Measurements from ENCODE around the gene GALNT18.

Gene GALNT18

DNA sequence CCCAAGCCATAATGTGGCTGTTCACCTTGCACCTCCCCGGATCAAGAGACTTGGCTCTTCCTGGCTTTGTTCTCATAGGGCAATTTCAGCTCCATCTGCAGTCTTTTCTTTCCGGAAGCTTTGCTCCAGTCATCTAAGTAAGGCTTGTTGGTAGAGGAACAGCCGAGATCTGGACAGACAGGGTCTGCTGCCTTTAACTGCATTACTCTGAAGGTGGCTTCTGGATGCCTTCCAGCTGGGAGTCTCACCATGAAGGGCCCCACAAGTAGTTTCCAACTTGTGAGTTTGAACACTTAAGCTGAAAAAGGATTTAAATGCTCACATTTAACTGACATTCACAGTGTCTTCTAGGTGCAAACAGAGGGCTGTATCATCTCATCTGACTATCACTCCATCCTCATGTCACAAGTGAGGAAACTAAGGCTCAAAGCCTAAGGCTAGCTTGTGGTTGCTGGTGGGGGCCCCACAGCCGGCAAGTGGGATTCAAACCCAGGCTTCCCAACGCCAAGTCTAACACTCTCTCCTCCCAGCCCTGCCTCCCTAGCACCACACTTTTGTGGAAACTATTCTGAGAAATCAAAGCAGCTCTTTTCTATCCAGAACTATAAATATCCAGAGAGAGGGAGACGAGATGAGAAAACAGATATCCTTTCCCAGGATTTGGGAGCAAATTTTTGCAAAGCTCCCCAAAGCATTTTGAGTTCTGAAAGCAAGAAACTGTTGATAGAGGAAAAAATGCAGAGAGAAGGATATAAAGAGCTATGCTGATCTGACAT lies 58.4 kb downstream of the GALNT18 start:
- DNase-seq, result no peak

DNA sequence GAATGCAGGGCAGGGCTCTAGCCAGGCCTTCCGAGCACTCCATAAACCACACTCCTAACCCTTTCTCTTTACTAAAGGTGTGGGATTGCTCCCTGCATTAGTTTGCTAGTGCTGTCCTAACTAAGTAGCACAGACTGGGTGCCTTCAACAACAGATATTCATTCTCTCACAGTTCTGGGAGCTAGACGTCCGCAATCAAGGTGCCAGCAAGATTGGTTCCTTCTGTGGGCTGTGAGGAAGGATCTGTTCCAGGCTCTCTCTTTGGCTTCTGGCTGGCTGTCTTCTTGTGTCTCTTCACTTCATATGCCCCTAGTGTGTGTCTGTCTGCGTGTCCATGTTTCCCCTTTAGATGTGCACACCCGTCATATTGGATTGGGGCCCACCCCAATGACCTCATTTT lies 59.8 kb downstream of the GALNT18 start:
- DNase-seq, result no peak

DNA sequence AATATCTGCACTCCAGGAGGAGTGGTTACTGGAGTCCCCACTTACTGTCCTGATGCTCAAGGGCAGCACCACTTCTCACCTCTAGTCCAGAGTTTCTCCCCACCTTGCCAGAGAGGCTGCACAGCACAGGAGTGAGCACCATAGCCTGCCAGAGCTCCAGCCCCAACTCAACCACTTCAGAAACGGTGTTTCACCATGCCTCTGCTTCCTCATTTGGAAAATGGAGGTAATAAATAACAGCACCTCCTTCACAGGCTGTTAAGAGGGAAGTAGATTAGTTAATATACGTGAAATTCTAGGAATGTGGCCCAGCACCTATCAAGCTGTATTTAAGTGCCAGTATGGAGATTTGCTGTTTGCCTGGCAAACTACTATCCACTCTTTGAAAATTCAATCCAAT lies 63.0 kb downstream of the GALNT18 start:
- no peak for DNase-seq

DNA sequence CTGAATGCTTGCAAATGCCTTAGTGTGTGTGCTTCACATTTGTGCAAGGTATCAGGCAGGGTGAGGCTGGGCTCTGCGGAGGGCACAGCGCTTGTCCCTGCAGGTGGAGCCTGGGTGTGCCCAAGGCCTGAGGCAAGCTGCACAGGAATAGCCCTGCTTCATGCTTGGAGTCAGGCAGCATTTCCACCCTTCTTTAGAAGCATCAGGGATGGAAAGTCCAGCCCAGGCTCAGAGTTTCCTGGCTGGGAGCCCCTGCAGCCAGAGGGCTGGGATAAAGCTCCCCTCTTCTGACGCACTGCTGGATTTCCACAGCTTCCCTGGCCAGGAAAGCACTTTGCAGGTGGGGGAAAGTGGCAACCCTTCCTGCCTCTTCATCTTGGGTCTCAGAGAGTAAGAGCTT lies 63.4 kb downstream of the GALNT18 start:
- DNase-seq, result no peak

DNA sequence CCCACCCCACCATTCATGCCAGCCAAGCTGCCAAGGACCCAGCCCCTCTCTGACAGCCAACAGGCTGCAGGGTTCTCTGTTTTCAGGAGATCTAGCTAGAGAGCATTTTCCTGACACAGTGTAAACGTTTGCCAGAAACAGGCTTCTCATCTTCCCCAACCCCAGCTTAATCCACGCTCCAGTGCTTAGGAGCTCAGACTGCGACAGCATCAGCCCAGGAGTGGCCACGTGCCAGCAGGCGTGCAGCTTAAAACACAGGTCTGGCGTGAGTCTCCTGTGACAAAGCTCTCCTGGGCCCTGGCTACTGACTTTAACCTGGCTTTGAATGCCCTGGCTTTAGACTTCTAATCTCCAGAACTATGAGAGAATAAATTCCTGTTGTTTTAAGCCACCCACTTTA lies 66.6 kb downstream of the GALNT18 start:
- no peak for DNase-seq

DNA sequence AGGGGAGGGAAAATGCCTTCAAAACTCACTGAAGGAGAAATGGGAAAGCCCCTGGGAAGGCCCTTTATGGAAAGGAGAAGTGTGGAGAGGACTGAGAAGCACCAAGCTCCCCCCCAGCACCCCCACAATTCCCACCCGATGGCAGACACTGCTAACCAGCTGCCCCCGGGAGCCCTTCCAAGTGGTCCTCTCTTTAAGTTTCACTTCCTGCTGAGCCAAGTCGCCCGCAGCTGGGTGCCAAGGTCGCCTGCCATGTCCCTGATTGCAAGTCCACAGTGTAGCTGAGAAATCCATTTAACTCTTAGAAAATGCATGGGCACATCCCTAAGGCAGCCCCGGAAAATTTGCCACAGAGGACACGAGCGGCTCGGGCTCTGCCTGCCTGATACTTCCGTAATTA lies 68.2 kb downstream of the GALNT18 start:
- DNase-seq, result no peak

DNA sequence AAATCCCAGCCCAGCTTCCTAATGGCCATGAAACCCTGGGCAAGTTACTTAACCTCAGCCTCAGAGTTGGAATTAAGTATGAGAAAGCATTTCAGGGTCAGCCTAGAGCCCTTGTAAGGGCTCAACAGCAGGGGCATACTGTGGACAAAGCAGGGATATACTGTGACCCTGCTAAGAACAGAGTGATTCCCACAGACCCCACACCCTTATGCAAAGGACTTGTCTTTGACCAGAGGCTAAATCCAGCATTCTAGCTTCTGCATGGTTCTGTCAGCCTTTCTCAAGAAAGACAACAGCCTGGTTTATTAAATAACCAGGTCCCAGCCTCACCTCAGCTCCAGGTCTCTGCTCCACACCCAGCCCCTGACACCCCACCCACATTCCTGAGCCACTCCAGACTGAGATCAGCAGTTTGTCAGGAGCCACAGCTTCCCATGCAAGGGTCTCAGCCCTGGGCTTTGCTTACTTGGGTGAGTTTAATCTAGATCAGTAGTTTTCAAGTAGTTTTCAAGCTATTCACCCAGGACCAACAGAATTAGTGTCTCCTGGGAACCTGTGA lies 69.2 kb downstream of the GALNT18 start:
- no peak for DNase-seq

DNA sequence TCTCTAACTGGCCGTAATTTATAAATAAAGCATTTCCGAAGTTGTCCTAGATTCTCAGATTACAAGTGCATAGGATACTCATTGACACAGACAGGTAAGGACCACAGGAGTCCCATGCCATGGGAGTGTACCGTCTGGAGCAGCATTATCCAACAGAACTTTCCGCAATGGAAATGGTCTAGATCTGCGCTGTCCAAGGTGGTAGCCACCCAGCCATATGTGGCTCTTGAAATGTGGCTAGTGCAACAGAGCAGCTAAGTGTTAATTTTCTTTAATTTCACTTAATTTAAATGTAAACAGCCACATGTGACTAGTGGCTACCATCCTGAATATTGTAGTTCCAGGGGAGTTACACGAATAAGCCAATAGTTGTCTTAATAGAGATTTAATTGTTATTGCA lies 71.3 kb downstream of the GALNT18 start:
- DNase-seq, result no peak

DNA sequence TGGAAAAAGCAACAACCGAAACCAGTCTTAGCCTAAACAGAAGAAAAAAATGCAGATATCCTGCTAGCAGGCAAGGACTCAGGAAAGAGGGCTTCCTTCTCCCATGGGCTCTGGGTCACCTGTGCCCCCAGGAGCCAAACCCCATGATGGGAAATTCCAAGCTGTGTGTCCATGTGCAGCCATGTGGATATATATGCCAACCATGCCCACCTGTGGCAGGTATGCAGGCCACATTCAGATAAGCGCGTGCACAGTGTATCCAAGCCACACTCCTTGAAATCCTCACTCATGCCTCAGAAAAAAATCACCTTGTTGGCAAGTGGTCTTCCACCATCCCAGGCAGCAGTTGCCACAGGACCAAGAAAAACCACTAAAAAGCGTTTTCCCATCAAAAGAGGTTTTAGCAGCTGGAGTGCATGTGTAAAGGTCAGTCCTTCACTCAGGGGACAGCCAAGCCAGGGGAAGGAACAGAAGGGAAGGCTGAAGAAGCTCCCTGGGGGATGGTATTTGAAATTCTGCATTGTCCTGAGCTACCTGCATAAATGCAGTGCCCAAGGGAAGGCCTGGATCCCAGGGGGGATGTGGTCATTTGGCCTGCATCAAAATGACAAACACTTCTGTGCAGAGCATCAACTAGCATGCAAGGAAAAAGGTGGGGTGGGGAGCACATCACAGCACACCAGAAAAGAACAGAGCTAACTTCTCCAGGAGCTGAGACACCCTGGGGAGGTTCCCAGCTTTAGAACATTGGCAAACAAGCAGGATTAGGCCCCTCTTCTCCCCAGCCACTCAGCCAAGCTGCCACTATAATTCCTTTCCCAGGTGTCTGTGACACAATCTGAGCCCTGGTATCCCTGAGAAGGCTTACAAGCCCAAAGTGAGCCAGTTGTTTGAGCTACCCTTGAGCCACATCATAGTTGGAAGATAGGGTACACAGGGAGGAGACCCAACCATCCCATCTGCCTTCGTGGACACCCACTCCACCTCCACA lies 76.2 kb downstream of the GALNT18 start:
- DNase-seq, result no peak

DNA sequence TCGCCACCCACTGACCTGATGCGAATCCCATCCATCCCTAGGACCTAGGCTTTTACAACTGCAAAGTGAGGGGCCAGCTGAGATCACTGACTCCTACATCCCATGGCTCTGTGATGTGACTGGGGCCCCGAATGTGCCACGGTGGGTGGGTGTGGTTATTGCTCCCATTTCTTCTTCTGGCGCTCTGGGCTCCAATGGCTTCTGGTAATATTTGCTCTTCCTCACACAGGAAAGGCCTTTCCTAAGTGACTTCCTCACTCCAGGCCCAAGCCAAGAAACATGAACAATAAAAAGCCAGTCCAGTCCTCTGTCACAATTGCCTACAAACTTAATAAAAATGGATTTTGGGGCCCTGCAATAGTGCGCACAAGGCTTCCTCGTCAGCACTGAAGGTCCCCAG lies 78.1 kb downstream of the GALNT18 start:
- DNase-seq, result no peak

DNA sequence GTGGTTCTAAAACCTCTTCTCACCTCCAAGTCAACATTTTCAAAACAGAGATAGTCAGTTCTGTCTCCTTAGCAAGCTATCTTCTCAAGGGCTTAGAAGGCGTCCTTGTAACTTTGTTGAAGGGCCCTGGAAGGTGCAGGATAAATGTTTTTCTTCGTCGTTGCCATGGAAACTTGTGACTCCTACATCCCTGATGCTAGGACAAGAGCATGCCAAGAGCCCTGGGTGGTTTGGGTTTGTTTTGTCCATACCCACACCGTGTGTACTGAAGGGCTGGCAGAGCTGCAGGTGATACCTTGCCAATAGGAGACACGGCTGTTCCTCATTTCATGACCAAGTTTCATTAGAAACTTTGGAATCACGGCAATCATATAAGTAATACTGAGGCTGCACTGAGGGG lies 81.6 kb downstream of the GALNT18 start:
- DNase-seq, result no peak

DNA sequence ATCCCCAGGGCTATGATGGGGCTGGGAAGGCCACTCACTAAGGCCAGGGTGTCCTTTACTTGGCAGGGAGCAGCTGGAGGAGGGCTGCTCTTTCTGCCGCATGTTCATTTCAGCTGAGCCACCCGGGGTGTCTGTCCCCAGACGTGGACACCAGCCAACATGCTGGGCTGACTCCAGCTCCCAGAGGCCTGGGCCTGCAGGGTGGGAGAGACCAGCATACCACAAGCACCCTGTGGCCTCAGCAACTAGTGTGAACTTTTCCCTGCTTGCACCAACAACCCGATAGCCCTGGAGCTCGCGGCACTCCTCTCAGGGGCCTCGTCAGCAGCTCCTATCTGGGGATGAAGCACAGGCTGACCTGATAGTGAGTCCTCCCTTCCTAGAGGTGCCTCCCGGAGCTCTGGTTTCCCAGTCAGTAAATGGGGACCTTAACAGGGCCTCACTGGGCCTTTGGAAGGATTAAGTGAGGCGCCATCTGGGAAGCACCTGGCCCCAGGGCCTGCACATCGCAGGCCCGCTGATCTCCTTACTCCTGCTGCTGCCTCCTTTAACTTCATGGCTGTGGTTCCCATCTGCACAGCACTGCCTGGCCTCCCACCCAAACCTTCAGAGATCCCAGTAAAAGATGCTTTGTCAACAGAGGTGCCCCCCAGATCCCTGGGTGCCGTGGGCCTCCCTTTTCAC lies 83.4 kb downstream of the GALNT18 start:
- DNase-seq, result no peak

DNA sequence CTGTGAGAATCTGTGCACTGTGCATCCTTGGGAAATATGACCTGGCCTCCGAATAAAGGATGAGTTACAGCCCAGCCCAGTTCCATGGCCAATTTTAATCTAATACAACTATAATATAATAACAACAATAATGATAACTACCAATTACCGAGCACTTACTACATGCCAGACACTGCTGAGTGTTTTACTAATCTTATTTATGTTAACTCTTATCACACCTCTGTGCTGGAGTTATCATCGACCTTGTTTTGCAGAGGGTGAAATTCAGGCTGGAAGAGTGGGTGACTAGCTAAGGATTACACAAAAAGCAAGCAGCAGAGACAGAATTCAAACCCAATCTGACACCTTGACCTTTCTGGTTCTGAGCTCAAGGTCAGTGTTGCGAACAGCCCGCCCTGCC lies 83.9 kb downstream of the GALNT18 start:
- no peak for DNase-seq

DNA sequence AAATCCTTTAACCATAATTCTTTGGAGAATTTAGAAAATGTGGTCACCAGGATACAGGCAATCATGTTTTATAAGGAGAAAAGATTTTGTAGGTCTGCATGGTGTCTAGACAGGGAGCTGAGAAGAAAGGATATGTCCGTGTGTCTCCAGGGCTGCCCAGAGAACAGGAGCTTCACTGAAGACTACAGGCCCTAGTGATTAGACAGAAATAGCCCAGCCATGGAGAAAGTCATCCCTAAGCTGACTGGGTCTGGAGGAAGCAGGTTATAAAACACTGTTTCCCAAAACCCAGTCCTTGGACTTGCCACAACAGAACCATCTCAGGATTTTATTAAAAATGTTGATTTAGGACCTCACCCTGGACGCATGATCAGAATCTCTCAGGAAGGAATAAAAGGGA lies 84.4 kb downstream of the GALNT18 start:
- DNase-seq, result no peak

DNA sequence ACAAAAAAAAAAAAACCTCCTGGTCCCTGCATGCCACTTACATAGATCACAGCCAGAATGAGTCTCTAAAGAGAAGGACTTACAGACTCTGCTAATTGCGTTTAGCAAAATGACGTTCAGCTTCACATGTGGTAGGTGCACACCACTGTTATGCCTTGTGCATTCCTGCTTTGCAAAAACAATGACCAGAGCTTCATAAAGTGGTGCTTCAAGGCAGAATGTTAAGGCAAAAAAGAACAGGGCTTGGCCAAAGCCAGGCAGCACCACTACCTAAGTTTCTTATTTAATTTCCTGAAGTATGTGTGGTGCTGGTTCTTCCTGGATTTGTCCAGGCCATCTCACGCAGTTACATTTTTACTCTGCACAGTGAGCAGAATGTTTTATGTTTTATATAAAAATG lies 85.2 kb downstream of the GALNT18 start:
- no peak for DNase-seq

DNA sequence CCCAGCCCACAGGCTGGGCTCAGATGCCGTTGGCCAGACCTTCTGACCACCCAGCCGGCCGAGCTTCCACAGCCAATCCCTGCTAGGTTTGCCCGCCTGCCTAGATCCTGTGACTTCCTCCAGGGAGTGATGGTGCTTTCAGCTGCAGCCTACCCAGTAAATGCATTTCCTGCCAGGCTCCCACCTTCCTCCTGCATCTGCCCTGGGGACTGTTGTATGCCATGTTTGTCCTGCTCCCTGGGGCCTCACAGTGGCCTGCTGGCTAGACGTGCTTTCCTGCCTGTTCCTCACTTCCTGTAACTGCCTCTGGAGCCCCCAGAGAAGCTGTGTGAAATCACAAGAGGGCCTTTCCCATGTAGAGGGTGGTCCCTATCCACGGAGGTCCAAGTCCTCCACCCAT lies 86.2 kb downstream of the GALNT18 start:
- no peak for DNase-seq

DNA sequence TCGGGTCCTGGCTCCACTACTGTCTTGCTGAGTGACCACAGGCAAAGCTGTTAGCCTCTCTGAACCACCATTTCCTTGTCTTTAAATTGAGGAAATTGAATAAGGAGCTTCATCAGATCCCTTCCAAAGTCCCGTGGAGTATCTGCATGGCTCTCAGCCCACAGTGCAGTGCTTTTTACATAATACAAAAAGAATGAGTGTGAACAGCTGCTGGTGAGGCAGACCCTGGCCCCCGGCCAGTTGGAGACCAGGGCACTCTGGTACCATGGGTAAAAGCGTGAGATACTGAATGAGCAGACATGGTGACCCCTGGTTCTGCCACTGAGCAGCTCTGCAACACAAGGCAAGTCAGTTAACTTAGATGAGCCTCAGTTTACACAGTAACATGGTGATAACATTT lies 86.8 kb downstream of the GALNT18 start:
- DNase-seq, result no peak

DNA sequence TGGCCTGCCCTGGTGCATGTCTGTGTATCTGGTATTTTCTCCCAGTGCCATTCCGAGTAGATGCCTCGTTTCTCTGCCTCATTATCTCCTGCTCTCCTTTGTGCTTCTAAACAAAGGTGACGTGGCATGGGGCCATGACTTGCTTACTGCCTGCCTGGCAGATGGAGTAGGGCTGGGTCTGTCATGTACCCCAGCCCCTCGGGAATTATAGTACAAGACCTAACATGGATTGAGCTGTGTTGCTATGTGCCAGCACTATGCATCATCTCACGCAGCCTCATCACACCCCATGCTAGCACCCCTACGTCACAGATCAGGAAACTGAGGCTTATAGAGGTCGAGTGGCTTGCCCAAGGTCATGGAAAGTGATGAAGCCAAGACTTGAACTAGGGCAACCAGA lies 88.1 kb downstream of the GALNT18 start:
- no peak for DNase-seq

DNA sequence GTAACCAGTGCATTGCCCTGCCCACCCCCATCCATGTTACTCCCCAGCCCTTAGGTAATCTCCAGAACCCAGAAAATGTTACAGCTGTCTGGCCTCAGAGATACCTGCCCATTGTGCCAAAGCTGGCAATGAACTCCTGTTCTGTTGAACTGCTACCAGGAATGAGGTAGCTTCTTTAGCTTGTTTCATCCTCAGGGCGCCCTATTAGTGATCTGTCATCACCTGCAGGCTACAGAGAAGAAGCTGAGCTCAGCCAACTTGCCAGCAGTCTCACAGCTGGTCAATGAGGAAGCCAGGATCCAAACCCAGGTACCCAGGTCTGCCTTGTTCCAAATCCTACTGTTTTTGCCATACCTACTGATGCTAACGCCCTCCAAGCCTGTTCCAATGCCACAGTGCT lies 88.7 kb downstream of the GALNT18 start:
- DNase-seq, result no peak

DNA sequence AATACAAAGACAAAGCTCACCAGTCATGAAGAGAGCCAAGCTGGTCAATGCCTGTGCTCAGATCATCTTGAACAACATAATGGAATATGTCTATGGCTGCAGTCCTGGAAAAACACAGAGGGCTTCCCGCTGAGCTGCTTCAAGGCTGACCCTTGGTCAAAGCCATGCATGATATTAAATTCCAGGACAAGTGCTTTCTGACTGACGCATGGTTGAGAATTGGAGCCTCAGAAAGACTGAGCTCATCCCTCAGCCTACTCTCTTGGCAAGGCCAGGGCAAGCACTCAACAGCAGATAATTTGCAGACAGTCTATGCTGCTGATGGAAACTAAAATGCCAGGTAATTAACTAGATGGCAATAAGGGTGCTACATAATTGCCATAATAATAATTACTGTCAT lies 89.2 kb downstream of the GALNT18 start:
- DNase-seq, result no peak

DNA sequence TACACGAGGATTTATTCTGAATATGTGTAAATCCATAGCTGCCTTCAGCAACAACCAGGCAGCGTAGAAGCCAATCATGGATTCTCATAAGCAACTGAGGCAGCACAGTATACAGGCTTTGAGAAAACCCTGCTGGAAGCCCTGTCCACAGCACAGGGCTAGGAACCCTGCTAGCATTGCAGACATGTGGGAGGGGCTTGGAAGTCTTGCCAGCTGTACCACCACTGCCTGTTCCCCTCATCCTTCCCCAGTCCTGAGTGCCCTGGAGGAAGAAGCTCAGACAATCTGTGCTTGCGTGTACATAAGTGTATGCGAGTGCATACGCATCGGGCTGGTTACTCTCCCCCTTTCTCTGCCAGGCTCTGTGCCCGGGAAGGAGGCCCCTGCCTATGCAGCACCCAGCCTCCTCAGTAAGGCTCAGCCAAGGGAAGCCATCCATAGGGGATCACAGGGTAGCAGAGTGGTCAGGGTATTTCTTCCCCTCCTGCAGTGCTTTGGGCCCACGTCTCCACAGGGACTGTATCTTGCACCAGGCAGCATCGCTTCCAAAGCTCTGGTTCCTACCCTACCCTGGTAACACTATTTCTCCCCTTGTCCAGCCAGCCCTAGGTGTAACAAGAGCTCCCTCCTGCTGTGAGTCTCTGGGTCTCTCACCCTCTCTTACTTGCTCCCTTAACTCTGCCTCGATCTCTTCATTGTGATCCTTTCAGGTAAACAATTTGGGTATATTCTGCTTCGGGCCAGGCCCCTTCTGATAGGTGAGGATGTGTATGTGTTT lies 90.5 kb downstream of the GALNT18 start:
- no peak for DNase-seq

DNA sequence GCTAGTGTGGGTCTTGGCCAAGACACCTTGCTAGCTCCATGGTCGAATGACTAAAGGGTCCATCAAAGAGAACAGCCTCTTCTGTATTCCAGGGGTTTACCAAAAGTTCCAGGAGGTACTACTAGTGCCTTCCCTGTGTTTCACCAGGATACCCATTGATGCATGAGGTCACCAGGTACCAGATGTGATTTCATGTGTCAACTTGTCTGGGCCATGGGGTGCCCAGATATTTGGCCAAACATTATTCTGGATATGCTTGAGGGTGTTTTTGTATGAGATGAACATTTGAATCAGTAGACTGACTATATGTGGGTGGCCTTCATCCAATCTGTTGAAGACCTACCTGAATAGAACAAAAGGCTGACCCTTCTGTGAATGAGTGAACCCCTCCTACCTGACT lies 92.8 kb downstream of the GALNT18 start:
- DNase-seq, result no peak
